Left ventricle myocardium inferior (tissue), 1 donor: ENCODE measurements around the gene NOM1. TPM values are rescaled to one million over a fixed set of nuclear protein-coding genes. Genes with fewer than 3 reads are reported as not detected.
"Not testable (repeated sequence)": the region's sequence is repeated elsewhere in the genome, so short reads cannot be mapped to it uniquely, and the experiment has no call there.

ENCODE experiments used
- DNase-seq: peaks from one replicate; pipeline ENCODE4 v3.0.0-alpha.2; 2020
- H3K27ac ChIP-seq: fragments of 200-600 bp; replicated peaks from 2 replicates; pipeline ENCODE4 v1.8.0; 2021
- H3K27me3 ChIP-seq: fragments of 200-600 bp; 2 replicates; pipeline ENCODE4 v1.8.0; 2021; ENCODE audit warnings: low read depth
- H3K36me3 ChIP-seq: fragments of 200-600 bp; 2 replicates; pipeline ENCODE4 v1.8.0; 2021
- H3K4me1 ChIP-seq: fragments of 200-600 bp; 2 replicates; pipeline ENCODE4 v1.8.0; 2021
- H3K4me3 ChIP-seq: fragments of 200-600 bp; 2 replicates; pipeline ENCODE4 v1.8.0; 2021; ENCODE audit warnings: mild to moderate bottlenecking, moderate library complexity
- H3K9me3 ChIP-seq: fragments of 200-600 bp; replicated peaks from 2 replicates; pipeline ENCODE4 v1.8.0; 2021
- CTCF ChIP-seq: fragments of 200-600 bp; IDR thresholded peaks from 2 replicates; pipeline ENCODE4 v1.8.0; 2021; ENCODE audit warnings: antibody characterized with exemption, mild to moderate bottlenecking, borderline replicate concordance
- intact Hi-C: fragments of 100-400 bp; cut with micrococcal nuclease; formaldehyde crosslinking; loops from one replicate; pipeline ENCODE4 v1.11.0; 2022
- total RNA-seq: library from RNA; stranded (reverse); fragmentation: NEBNext Ultra II Directional; extraction: Animal tissue kit (Norgen Biotek cat#: 25700); gene quantifications from one replicate; pipeline ENCODE4 v1.2.1, GENCODE V29; 2021
- donor health status: DM: no; HTN: yes; CAD: no; lungs with severe emphysema.

The NOM1 gene
- total RNA-seq, 1 donor from 2014 or later: 10.5 TPM

DNA sequence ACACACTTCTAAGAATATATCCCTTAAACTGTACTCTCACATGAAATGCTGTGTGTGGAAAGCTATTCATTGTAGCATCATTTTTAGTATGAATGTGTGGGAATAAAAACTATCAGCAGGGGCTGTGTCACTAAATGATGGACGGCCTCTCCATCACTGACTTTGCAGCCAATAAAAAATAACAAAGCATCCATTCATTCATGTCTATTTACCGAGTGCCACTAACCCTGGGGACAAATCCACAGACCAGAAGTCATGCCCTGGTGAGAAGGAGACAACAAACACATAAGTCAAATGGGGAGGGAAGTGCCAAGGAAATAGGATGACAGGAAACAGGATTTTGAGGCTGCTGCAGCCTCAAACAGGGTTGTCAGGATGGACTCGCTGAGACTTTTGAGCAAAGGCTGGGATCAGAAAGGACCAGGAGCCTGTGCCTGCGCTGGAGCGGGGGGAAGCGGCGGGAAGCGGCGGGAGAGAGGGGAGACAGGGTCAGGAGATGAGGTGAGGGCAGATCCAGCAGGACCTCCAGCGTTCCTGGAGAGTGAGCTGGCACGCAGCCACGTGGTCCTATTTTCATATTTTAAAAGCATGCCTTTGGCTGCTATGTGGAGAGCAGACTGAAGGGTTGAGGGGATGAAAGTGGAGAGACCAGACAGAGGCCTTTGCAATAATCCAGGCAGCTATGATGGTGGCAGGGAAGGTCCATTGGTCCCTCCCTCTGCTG lies 2.2 kb upstream of the NOM1 start:
- H3K36me3 ChIP-seq: no peaks in the 10 kb centered on the region
- no peak overlapping the region for H3K4me3 ChIP-seq
- peaks cover 46% of the 10 kb centered on the region for H3K27me3 ChIP-seq
- TF ChIP-seq CTCF: no peak
- H3K27ac ChIP-seq: no peak overlapping the region
- no peaks in the 10 kb centered on the region for H3K9me3 ChIP-seq
- DNase-seq: no peak
- intact Hi-C loops: no loop called here
- H3K4me1 ChIP-seq: peaks cover 34% of the 10 kb centered on the region

GRCh38 chr7:156948361-156948760 lies 1.2 kb upstream of the NOM1 start:
- no peak overlapping the region for H3K27ac ChIP-seq
- no peaks in the 10 kb centered on the region for H3K9me3 ChIP-seq
- no peak for TF ChIP-seq CTCF
- intact Hi-C loops: no loop called here
- H3K36me3 ChIP-seq: peaks cover 11% of the 10 kb centered on the region
- peaks cover 34% of the 10 kb centered on the region for H3K4me1 ChIP-seq
- peaks cover 35% of the 10 kb centered on the region for H3K27me3 ChIP-seq
- H3K4me3 ChIP-seq: peak overlapping the region; percentile 89
- DNase-seq: no peak

- TF ChIP-seq CTCF: no peak
- peak overlapping the region; percentile 89 for H3K4me3 ChIP-seq
- H3K4me1 ChIP-seq: peaks cover 34% of the 10 kb centered on the region
- no peak overlapping the region for H3K27ac ChIP-seq
- intact Hi-C loops: no loop called here
- DNase-seq: no peak
- peaks cover 31% of the 10 kb centered on the region for H3K36me3 ChIP-seq
- no peaks in the 10 kb centered on the region for H3K9me3 ChIP-seq
- peaks cover 15% of the 10 kb centered on the region for H3K27me3 ChIP-seq
Observed at GRCh38 chr7:156950381-156950858, 908 bp downstream of the NOM1 start.

- DNase-seq, H3K4me3 ChIP-seq, H3K9me3 ChIP-seq, H3K27me3 ChIP-seq, H3K27ac ChIP-seq, intact Hi-C loops: not testable (repeated sequence)
- peaks cover 55% of the 10 kb centered on the region for H3K36me3 ChIP-seq
- peaks cover 34% of the 10 kb centered on the region for H3K4me1 ChIP-seq
Observed at GRCh38 chr7:156953215-156953614, 3.7 kb downstream of the NOM1 start.

DNA sequence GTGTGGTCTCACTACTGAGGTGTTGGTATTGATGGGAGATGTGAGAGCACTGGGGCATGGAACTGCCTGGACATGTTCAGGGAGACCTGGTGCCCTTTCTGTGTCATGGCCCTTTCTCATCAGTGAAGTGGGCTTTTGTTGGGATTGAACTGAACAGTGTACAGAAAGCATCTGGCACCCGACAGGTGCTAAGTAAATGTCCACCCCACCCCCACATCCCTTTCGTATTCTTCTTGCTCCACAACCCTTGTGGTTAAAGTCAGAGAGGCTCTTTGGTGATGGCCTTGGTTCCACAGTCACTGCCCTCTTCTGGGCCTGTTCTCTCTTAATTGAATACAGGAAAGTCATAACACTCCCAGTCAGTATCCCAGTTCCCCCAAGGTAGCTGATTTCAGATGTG lies 5.4 kb downstream of the NOM1 start:
- no peak for TF ChIP-seq CTCF
- Histone ChIP-seq H3K4me3 (no peak overlapping the region), H3K27me3 (no peaks in the 10 kb centered on the region), H3K36me3 (peaks cover 73% of the 10 kb centered on the region), H3K4me1 (peaks cover 22% of the 10 kb centered on the region), H3K9me3 (no peaks in the 10 kb centered on the region), H3K27ac (no peak overlapping the region)
- DNase-seq: no peak
- intact Hi-C loops: no loop called here

DNA sequence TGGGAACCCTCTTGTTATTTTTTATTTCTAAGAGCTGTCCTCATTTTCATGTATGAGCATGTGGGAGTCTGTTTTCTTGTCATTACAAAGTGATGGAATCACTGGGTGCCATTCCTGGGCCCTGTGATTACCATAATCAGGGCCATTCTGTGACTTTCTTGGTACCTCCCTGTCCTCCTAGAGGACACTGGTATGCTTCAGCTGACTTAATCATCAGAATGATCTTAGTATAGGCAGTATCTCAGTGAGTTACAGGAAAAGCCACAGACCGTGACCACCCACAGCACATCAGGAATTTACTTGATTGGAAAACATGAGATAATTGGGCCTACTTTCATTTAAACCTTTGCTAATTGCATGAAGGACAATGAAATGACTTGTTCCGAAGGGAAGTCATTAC lies 7.2 kb downstream of the NOM1 start:
- Histone ChIP-seq H3K4me3 (no peak overlapping the region), H3K36me3 (peaks cover 91% of the 10 kb centered on the region), H3K4me1 (peaks cover 4% of the 10 kb centered on the region), H3K9me3 (no peaks in the 10 kb centered on the region), H3K27me3 (no peaks in the 10 kb centered on the region), H3K27ac (no peak overlapping the region)
- no peak for TF ChIP-seq CTCF
- intact Hi-C loops: no loop called here
- DNase-seq: no peak
